Measurements from ENCODE around the gene GCG. TPM values are rescaled to one million over a fixed set of nuclear protein-coding genes. Genes with fewer than 3 reads are reported as not detected.

Gene GCG
- polyA plus RNA-seq, 1 of the 3 experiments (the other 2 are of a cell fraction), result not detected

Other genes starting within 250 kb of the GCG start
- 4.8 and 5.0 TPM in 2 replicates for gene DPP4, start 78.0 kb downstream of the GCG start, polyA plus RNA-seq (2012; rRNA removed)
- 36.9 and 57.8 TPM in 2 replicates for gene FAP, start 91.2 kb upstream of the GCG start, polyA plus RNA-seq (2012; rRNA removed)
- gene IFIH1, start 166.4 kb upstream of the GCG start, polyA plus RNA-seq (2012; rRNA removed), result 0.84 and 1.0 TPM in 2 replicates
- 12.2 and 16.3 TPM in 2 replicates for gene GCA, start 191.9 kb upstream of the GCG start, polyA plus RNA-seq (2012; rRNA removed)